GM18858 (cell line): ENCODE measurements around the gene ZMYND11.

ENCODE experiments used
- ATAC-seq: cut with Tn5 transposase; IDR thresholded peaks from one replicate; pipeline ENCODE4 v1.9.1; 2021; ENCODE audit not compliant: unreplicated experiment

The ZMYND11 gene

GRCh38 chr10:191703-192518 is 56.7 kb downstream of the ZMYND11 start:
- ATAC-seq = no peak

GRCh38 chr10:194281-194680 is 59.0 kb downstream of the ZMYND11 start:
- no peak for ATAC-seq

- no peak for ATAC-seq
Measured at GRCh38 chr10:200405-200804, 65.2 kb downstream of the ZMYND11 start.

GRCh38 chr10:201328-201771 is 66.1 kb downstream of the ZMYND11 start:
- ATAC-seq = no peak

GRCh38 chr10:208616-209015 is 73.4 kb downstream of the ZMYND11 start:
- ATAC-seq = no peak

- ATAC-seq = no peak
Measured at GRCh38 chr10:209357-209756, 74.1 kb downstream of the ZMYND11 start.

- no peak for ATAC-seq
Measured at GRCh38 chr10:210297-210696, 75.0 kb downstream of the ZMYND11 start.

GRCh38 chr10:215444-215843 is 80.2 kb downstream of the ZMYND11 start:
- no peak for ATAC-seq

- ATAC-seq = no peak
Measured at GRCh38 chr10:218798-219197, 83.5 kb downstream of the ZMYND11 start.

- ATAC-seq = no peak
Measured at GRCh38 chr10:219731-220472, 84.6 kb downstream of the ZMYND11 start.

GRCh38 chr10:224571-224970 is 89.3 kb downstream of the ZMYND11 start:
- ATAC-seq = no peak

GRCh38 chr10:226018-226417 is 90.8 kb downstream of the ZMYND11 start:
- ATAC-seq = no peak

GRCh38 chr10:227014-227413 is 91.8 kb downstream of the ZMYND11 start:
- no peak for ATAC-seq

GRCh38 chr10:228366-228765 is 93.1 kb downstream of the ZMYND11 start:
- ATAC-seq = no peak

GRCh38 chr10:230758-231157 is 95.5 kb downstream of the ZMYND11 start:
- no peak for ATAC-seq

GRCh38 chr10:232061-232460 is 96.8 kb downstream of the ZMYND11 start:
- ATAC-seq = no peak

GRCh38 chr10:232878-233277 is 97.6 kb downstream of the ZMYND11 start:
- no peak for ATAC-seq

GRCh38 chr10:234708-235406 is 99.6 kb downstream of the ZMYND11 start:
- no peak for ATAC-seq

GRCh38 chr10:235915-236314 is 100.7 kb downstream of the ZMYND11 start:
- no peak for ATAC-seq

- no peak for ATAC-seq
Measured at GRCh38 chr10:239109-239508, 103.9 kb downstream of the ZMYND11 start.

- no peak for ATAC-seq
Measured at GRCh38 chr10:241451-241850, 106.2 kb downstream of the ZMYND11 start.
